BLaER1 treated with 17β-estradiol and CSF1 and Interleukin-3, amounts not matched to agents 10 nM and 100 nM (cell line): ENCODE measurements around the gene GGACT.
A peak's percentile ranks its signal among the peaks of the same experiment; 100 is the strongest.

ENCODE experiments used
- H3K27ac ChIP-seq, 11 experiments: shearing (Covaris generic); formaldehyde crosslinking; 2 replicates each; pipeline ENCODE4 v1.8.1; 2022
- H3K27me3 ChIP-seq, 11 experiments: shearing (Covaris generic); formaldehyde crosslinking; 2 replicates each; pipeline ENCODE4 v1.8.1; 2022
- H3K36me3 ChIP-seq, 11 experiments: shearing (Covaris generic); formaldehyde crosslinking; 2 replicates each; pipeline ENCODE4 v1.8.1; 2022
- H3K4me1 ChIP-seq, 10 experiments: shearing (Covaris generic); formaldehyde crosslinking; 2 replicates each; pipeline ENCODE4 v1.8.1; 2022
- H3K4me2 ChIP-seq, 11 experiments: shearing (Covaris generic); formaldehyde crosslinking; 2 replicates each; pipeline ENCODE4 v1.8.1; 2022
- H3K4me3 ChIP-seq, 10 experiments: shearing (Covaris generic); formaldehyde crosslinking; 2 replicates each; pipeline ENCODE4 v1.8.1; 2022
- H3K9ac ChIP-seq, 11 experiments: shearing (Covaris generic); formaldehyde crosslinking; 2 replicates each; pipeline ENCODE4 v1.8.1; 2022
- H3K9me3 ChIP-seq, 11 experiments: shearing (Covaris generic); formaldehyde crosslinking; replicated peaks in 1 of 11; 2 replicates each; pipeline ENCODE4 v1.8.1; 2022
- H4K20me1 ChIP-seq, 11 experiments: shearing (Covaris generic); formaldehyde crosslinking; 2 replicates each; pipeline ENCODE4 v1.8.1; 2022
- Cebpa-rat ChIP-seq, 11 experiments: shearing (Covaris generic); IDR thresholded peaks; 2 replicates each; pipeline ENCODE4 v1.8.1; 2022

The GGACT gene

GRCh38 chr13:100540621-100541020, 48.0 kb downstream of the GGACT start:
- peaks cover 0 to 10% (median 0%) of the 10 kb centered on the region in 11 experiments; a peak in 3 of 22 replicates for H3K27me3 ChIP-seq
- no peak for TF ChIP-seq Cebpa-rat (IDR thresholded peaks at IDR 0.05)
- H3K4me1 ChIP-seq: peaks cover 48 to 89% (median 73%) of the 10 kb centered on the region in 10 experiments
- peak overlapping the region in 9 of 11 experiments; percentile 32 to 94 (median 81); a peak in 15 of 22 replicates for H3K4me2 ChIP-seq
- no peak overlapping the region for H3K9ac ChIP-seq
- H4K20me1 ChIP-seq: 0 out of 22 replicates have a peak, but pooled peaks cover 0 to 7% (median 0%) of the 10 kb centered on the region in 11 experiments
- H3K4me3 ChIP-seq: no peak overlapping the region
- peaks cover 0 to 10% (median 0%) of the 10 kb centered on the region in 11 experiments; a peak in 3 of 22 replicates for H3K9me3 ChIP-seq
- H3K27ac ChIP-seq: no peak overlapping the region
- no peaks in the 10 kb centered on the region for H3K36me3 ChIP-seq

- Histone ChIP-seq H3K9ac (no peak overlapping the region), H3K27me3 (peaks cover 0 to 10% (median 0%) of the 10 kb centered on the region in 11 experiments; a peak in 3 of 22 replicates), H4K20me1 (peaks cover 0 to 7% (median 0%) of the 10 kb centered on the region in 11 experiments; a peak in 1 of 22 replicates), H3K4me3 (no peak overlapping the region), H3K9me3 (peaks cover 0 to 12% (median 2%) of the 10 kb centered on the region in 11 experiments; a peak in 8 of 22 replicates), H3K36me3 (no peaks in the 10 kb centered on the region), H3K4me2 (peak overlapping the region; percentile 41 to 75 (median 66)), H3K27ac (no peak overlapping the region), H3K4me1 (peaks cover 34 to 88% (median 65%) of the 10 kb centered on the region in 10 experiments)
- TF ChIP-seq Cebpa-rat (IDR thresholded peaks at IDR 0.05): no peak
Observed at GRCh38 chr13:100537951-100538462, 50.6 kb downstream of the GGACT start.

GRCh38 chr13:100537486-100537885, 51.1 kb downstream of the GGACT start:
- no peak for TF ChIP-seq Cebpa-rat (IDR thresholded peaks at IDR 0.05)
- H4K20me1 ChIP-seq: peaks cover 0 to 7% (median 0%) of the 10 kb centered on the region in 11 experiments; a peak in 1 of 22 replicates
- peaks cover 0 to 1% (median 0%) of the 10 kb centered on the region in 11 experiments; a peak in 3 of 22 replicates for H3K36me3 ChIP-seq
- no peak overlapping the region for H3K27ac ChIP-seq
- H3K27me3 ChIP-seq: peaks cover 0 to 10% (median 0%) of the 10 kb centered on the region in 11 experiments; a peak in 3 of 22 replicates
- H3K4me1 ChIP-seq: peaks cover 30 to 88% (median 64%) of the 10 kb centered on the region in 10 experiments
- 0 out of 22 replicates have a peak overlapping the region, but pooled peaks of 1 of the 11 experiments have one; percentile 7 for H3K9ac ChIP-seq
- peaks cover 2 to 17% (median 7%) of the 10 kb centered on the region in 11 experiments; a peak in 17 of 22 replicates for H3K9me3 ChIP-seq
- H3K4me3 ChIP-seq: no peak overlapping the region
- H3K4me2 ChIP-seq: peak overlapping the region; percentile 41 to 75 (median 66)

GRCh38 chr13:100536643-100537180, 51.9 kb downstream of the GGACT start:
- Histone ChIP-seq H3K4me1 (peaks cover 23 to 80% (median 56%) of the 10 kb centered on the region in 10 experiments), H3K27me3 (peaks cover 0 to 8% (median 0%) of the 10 kb centered on the region in 11 experiments; a peak in 3 of 22 replicates), H3K9me3 (peaks cover 9 to 25% (median 15%) of the 10 kb centered on the region in 11 experiments; a peak in 18 of 22 replicates), H4K20me1 (peaks cover 0 to 7% (median 0%) of the 10 kb centered on the region in 11 experiments; a peak in 1 of 22 replicates), H3K4me3 (no peak overlapping the region), H3K27ac (no peak overlapping the region), H3K36me3 (peaks cover 0 to 9% (median 0%) of the 10 kb centered on the region in 11 experiments; a peak in 4 of 22 replicates), H3K9ac (0 out of 22 replicates have a peak overlapping the region, but pooled peaks of 1 of the 11 experiments have one; percentile 7), H3K4me2 (peak overlapping the region; percentile 41 to 75 (median 66))
- TF ChIP-seq Cebpa-rat (IDR thresholded peaks at IDR 0.05): no peak

GRCh38 chr13:100535426-100536135, 53.0 kb downstream of the GGACT start:
- H3K4me1 ChIP-seq: peaks cover 22 to 77% (median 46%) of the 10 kb centered on the region in 10 experiments
- peaks cover 0 to 7% (median 0%) of the 10 kb centered on the region in 11 experiments; a peak in 1 of 22 replicates for H4K20me1 ChIP-seq
- peaks cover 0 to 9% (median 0%) of the 10 kb centered on the region in 11 experiments; a peak in 4 of 22 replicates for H3K36me3 ChIP-seq
- TF ChIP-seq Cebpa-rat (IDR thresholded peaks at IDR 0.05): no peak
- no peaks in the 10 kb centered on the region; a peak in 1 of 22 replicates for H3K27me3 ChIP-seq
- H3K4me2 ChIP-seq: peak overlapping the region in 3 of 11 experiments; percentile 52 to 71 (median 67); a peak in 5 of 22 replicates
- no peak overlapping the region for H3K27ac ChIP-seq
- H3K4me3 ChIP-seq: no peak overlapping the region
- H3K9ac ChIP-seq: no peak overlapping the region
- H3K9me3 ChIP-seq: peaks cover 9 to 26% (median 18%) of the 10 kb centered on the region in 11 experiments; a peak in 18 of 22 replicates

- TF ChIP-seq Cebpa-rat (IDR thresholded peaks at IDR 0.05): no peak
- Histone ChIP-seq H3K36me3 (peaks cover 0 to 9% (median 0%) of the 10 kb centered on the region in 11 experiments; a peak in 5 of 22 replicates), H3K4me1 (peaks cover 22 to 79% (median 46%) of the 10 kb centered on the region in 10 experiments), H4K20me1 (peaks cover 0 to 7% (median 0%) of the 10 kb centered on the region in 11 experiments; a peak in 1 of 22 replicates), H3K27ac (no peak overlapping the region), H3K9me3 (peaks cover 9 to 26% (median 18%) of the 10 kb centered on the region in 11 experiments; a peak in 18 of 22 replicates), H3K9ac (no peak overlapping the region), H3K4me3 (no peak overlapping the region), H3K27me3 (no peaks in the 10 kb centered on the region; a peak in 1 of 22 replicates), H3K4me2 (peak overlapping the region in 4 of 11 experiments; percentile 52 to 77 (median 69); a peak in 7 of 22 replicates)
Observed at GRCh38 chr13:100534911-100535310, 53.7 kb downstream of the GGACT start.

- H3K4me1 ChIP-seq: peaks cover 22 to 80% (median 46%) of the 10 kb centered on the region in 10 experiments
- H3K4me3 ChIP-seq: no peak overlapping the region
- no peak for TF ChIP-seq Cebpa-rat (IDR thresholded peaks at IDR 0.05)
- no peak overlapping the region for H3K27ac ChIP-seq
- no peak overlapping the region for H3K9ac ChIP-seq
- peaks cover 0 to 10% (median 0%) of the 10 kb centered on the region in 11 experiments; a peak in 5 of 22 replicates for H3K36me3 ChIP-seq
- no peaks in the 10 kb centered on the region; a peak in 1 of 22 replicates for H3K27me3 ChIP-seq
- H3K4me2 ChIP-seq: peak overlapping the region in 9 of 11 experiments; percentile 22 to 77 (median 53); a peak in 17 of 22 replicates
- peaks cover 9 to 23% (median 18%) of the 10 kb centered on the region in 11 experiments; a peak in 18 of 22 replicates for H3K9me3 ChIP-seq
- H4K20me1 ChIP-seq: peaks cover 0 to 7% (median 0%) of the 10 kb centered on the region in 11 experiments; a peak in 1 of 22 replicates
Observed at GRCh38 chr13:100534147-100534843, 54.3 kb downstream of the GGACT start.
